ENCODE results near the gene MAT2B. TPM values are rescaled to one million over a fixed set of nuclear protein-coding genes. Genes with fewer than 3 reads are reported as not detected.
"Not testable (repeated sequence)": the region's sequence is repeated elsewhere in the genome, so short reads cannot be mapped to it uniquely, and the experiment has no call there.

Gene MAT2B
- total RNA-seq, 2 experiments from 2014 or later = 33.0 to 34.7 TPM

GRCh38 chr5:163534492-163535094 lies 29.2 kb downstream of the MAT2B start:
- H3K36me3 ChIP-seq (ENCODE audit: insufficient read depth, low read length) = no peaks in the 10 kb centered on the region
- H3K27ac ChIP-seq (ENCODE audit: low read depth in 1 of 2, low read length in 2 of 2) = no peak overlapping the region
- Mint-ChIP-seq H3K4me1 (ENCODE audit: low read depth) (no peaks in the 10 kb centered on the region), H3K9me3 (no peaks in the 10 kb centered on the region), H3K4me3 (no peak overlapping the region), H3K27ac (no peak overlapping the region), H3K36me3 (ENCODE audit: low read depth) (no peaks in the 10 kb centered on the region), H3K27me3 (peaks cover 22% of the 10 kb centered on the region)
- peaks cover 0 to 3% of the 10 kb centered on the region in 2 experiments for H3K27me3 ChIP-seq (ENCODE audit: control insufficient read depth in 1 of 2, insufficient read depth in 2 of 2, low read length in 2 of 2)
- ATAC-seq (ENCODE audit: poor library complexity) (no peak), DNase-seq (no peak)
- no peak overlapping the region for H3K4me3 ChIP-seq (ENCODE audit: low read length)
- TF ChIP-seq CTCF (IDR thresholded peaks at IDR 0.05) = no peak
- intact Hi-C loops (cut with DNase I, micrococcal nuclease) = loop anchor here in 1 of 2 experiments (10.0 kb wide), 1 partner anchor 400 kb away; no protein-coding TSS in a partner anchor
- ChIA-PET POLR2A (no interaction called here), CTCF (no interaction called here)
- H3K9me3 ChIP-seq (ENCODE audit: control insufficient read depth in 1 of 2, insufficient read depth in 1 of 2, low read length in 2 of 2) = no peaks in the 10 kb centered on the region
- H3K4me1 ChIP-seq (ENCODE audit: insufficient read depth, low read length) = no peaks in the 10 kb centered on the region

GRCh38 chr5:163535290-163535689 lies 29.9 kb downstream of the MAT2B start:
- Mint-ChIP-seq H3K4me1 (ENCODE audit: low read depth) (no peaks in the 10 kb centered on the region), H3K36me3 (ENCODE audit: low read depth) (no peaks in the 10 kb centered on the region), H3K27me3 (peaks cover 25% of the 10 kb centered on the region), H3K4me3 (no peak overlapping the region), H3K9me3 (no peaks in the 10 kb centered on the region), H3K27ac (no peak overlapping the region)
- Histone ChIP-seq H3K4me3 (ENCODE audit: low read length) (no peak overlapping the region), H3K36me3 (ENCODE audit: insufficient read depth, low read length) (no peaks in the 10 kb centered on the region), H3K9me3 (ENCODE audit: control insufficient read depth in 1 of 2, insufficient read depth in 1 of 2, low read length in 2 of 2) (no peaks in the 10 kb centered on the region), H3K4me1 (ENCODE audit: insufficient read depth, low read length) (no peaks in the 10 kb centered on the region), H3K27me3 (ENCODE audit: control insufficient read depth in 1 of 2, insufficient read depth in 2 of 2, low read length in 2 of 2) (peaks cover 0 to 3% of the 10 kb centered on the region in 2 experiments), H3K27ac (ENCODE audit: low read depth in 1 of 2, low read length in 2 of 2) (no peak overlapping the region)
- intact Hi-C loops (cut with DNase I, micrococcal nuclease) = loop anchor here in 1 of 2 experiments (10.0 kb wide), 1 partner anchor 400 kb away; no protein-coding TSS in a partner anchor
- CTCF ChIA-PET = no interaction called here
- POLR2A ChIA-PET = no interaction called here
- no peak for TF ChIP-seq CTCF (IDR thresholded peaks at IDR 0.05)
- no peak for ATAC-seq (ENCODE audit: poor library complexity)
- DNase-seq = no peak

- H3K9me3 ChIP-seq (ENCODE audit: control insufficient read depth in 1 of 2, insufficient read depth in 1 of 2, low read length in 2 of 2); H3K4me1 ChIP-seq (ENCODE audit: insufficient read depth, low read length); H3K27ac Mint-ChIP-seq; DNase-seq; H3K36me3 ChIP-seq (ENCODE audit: insufficient read depth, low read length); H3K4me3 ChIP-seq (ENCODE audit: low read length); H3K9me3 Mint-ChIP-seq; ATAC-seq (ENCODE audit: poor library complexity); CTCF ChIA-PET; H3K36me3 Mint-ChIP-seq (ENCODE audit: low read depth); H3K4me1 Mint-ChIP-seq (ENCODE audit: low read depth); H3K27me3 ChIP-seq (ENCODE audit: control insufficient read depth in 1 of 2, insufficient read depth in 2 of 2, low read length in 2 of 2); H3K4me3 Mint-ChIP-seq; H3K27ac ChIP-seq (ENCODE audit: low read depth in 1 of 2, low read length in 2 of 2): not testable (repeated sequence)
- POLR2A ChIA-PET = interaction anchor here (0.7 kb wide), 1 partner anchor 10 kb away, joined by 3 read pairs; no protein-coding TSS in a partner anchor
- intact Hi-C loops (cut with DNase I, micrococcal nuclease) = loop anchor here in 1 of 2 experiments (10.0 kb wide), 1 partner anchor 402 kb away; no protein-coding TSS in a partner anchor
- peaks cover 37% of the 10 kb centered on the region for H3K27me3 Mint-ChIP-seq
These were observed 31.0 kb downstream of the MAT2B start for GRCh38 chr5:163536442-163536841.

GRCh38 chr5:163540696-163541095 lies 35.3 kb downstream of the MAT2B start:
- no peak overlapping the region for H3K27ac Mint-ChIP-seq
- H3K9me3 Mint-ChIP-seq = no peaks in the 10 kb centered on the region
- H3K36me3 Mint-ChIP-seq (ENCODE audit: low read depth) = no peaks in the 10 kb centered on the region
- ChIA-PET CTCF (no interaction called here), POLR2A (no interaction called here)
- Histone ChIP-seq H3K4me3 (ENCODE audit: low read length) (no peak overlapping the region), H3K36me3 (ENCODE audit: insufficient read depth, low read length) (no peaks in the 10 kb centered on the region), H3K9me3 (ENCODE audit: control insufficient read depth in 1 of 2, insufficient read depth in 1 of 2, low read length in 2 of 2) (no peaks in the 10 kb centered on the region), H3K27me3 (ENCODE audit: control insufficient read depth in 1 of 2, insufficient read depth in 2 of 2, low read length in 2 of 2) (no peaks in the 10 kb centered on the region), H3K4me1 (ENCODE audit: insufficient read depth, low read length) (no peaks in the 10 kb centered on the region), H3K27ac (ENCODE audit: low read depth in 1 of 2, low read length in 2 of 2) (no peak overlapping the region)
- H3K4me3 Mint-ChIP-seq = no peak overlapping the region
- peaks cover 50% of the 10 kb centered on the region for H3K27me3 Mint-ChIP-seq
- TF ChIP-seq CTCF (IDR thresholded peaks at IDR 0.05) = no peak
- H3K4me1 Mint-ChIP-seq (ENCODE audit: low read depth) = no peaks in the 10 kb centered on the region
- no peak for ATAC-seq (ENCODE audit: poor library complexity)
- intact Hi-C loops (cut with DNase I, micrococcal nuclease) = no loop called here
- DNase-seq = no peak
